ENCODE data around the gene PROKR1.

GRCh38 chr2:68643011-68643873 is at the start of gene PROKR1:
- TF ChIP-seq, protein P1, sequence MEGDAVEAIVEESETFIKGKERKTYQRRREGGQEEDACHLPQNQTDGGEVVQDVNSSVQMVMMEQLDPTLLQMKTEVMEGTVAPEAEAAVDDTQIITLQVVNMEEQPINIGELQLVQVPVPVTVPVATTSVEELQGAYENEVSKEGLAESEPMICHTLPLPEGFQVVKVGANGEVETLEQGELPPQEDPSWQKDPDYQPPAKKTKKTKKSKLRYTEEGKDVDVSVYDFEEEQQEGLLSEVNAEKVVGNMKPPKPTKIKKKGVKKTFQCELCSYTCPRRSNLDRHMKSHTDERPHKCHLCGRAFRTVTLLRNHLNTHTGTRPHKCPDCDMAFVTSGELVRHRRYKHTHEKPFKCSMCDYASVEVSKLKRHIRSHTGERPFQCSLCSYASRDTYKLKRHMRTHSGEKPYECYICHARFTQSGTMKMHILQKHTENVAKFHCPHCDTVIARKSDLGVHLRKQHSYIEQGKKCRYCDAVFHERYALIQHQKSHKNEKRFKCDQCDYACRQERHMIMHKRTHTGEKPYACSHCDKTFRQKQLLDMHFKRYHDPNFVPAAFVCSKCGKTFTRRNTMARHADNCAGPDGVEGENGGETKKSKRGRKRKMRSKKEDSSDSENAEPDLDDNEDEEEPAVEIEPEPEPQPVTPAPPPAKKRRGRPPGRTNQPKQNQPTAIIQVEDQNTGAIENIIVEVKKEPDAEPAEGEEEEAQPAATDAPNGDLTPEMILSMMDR (IDR thresholded peaks at IDR 0.05; ENCODE audit: low read depth, low read length) = no peak
- no peak for TF ChIP-seq MAX (IDR thresholded peaks at IDR 0.05; ENCODE audit: low read depth, low read length)
